ENCODE data around the gene GGTA1. TPM values are rescaled to one million over a fixed set of nuclear protein-coding genes. Genes with fewer than 3 reads are reported as not detected.

Gene GGTA1
- total and polyA plus RNA-seq, 2 donors from 2014 or later: 6.8 to 11.0 TPM

- Histone ChIP-seq H3K27ac (ENCODE audit: low read depth in 2 of 2, low read length in 2 of 2) (no peak overlapping the region), H3K4me1 (ENCODE audit: control insufficient read depth in 2 of 3, insufficient read depth in 2 of 3, low read depth in 1 of 3, low read length in 3 of 3) (no peaks in the 10 kb centered on the region), H3K9me3 (ENCODE audit: control insufficient read depth in 2 of 3, insufficient read depth in 1 of 3, low read length in 3 of 3) (no peaks in the 10 kb centered on the region), H3K27me3 (ENCODE audit: control insufficient read depth, insufficient read depth, low read length) (no peaks in the 10 kb centered on the region), H3K4me3 (ENCODE audit: low read length in 3 of 3) (no peak overlapping the region), H3K9ac (ENCODE audit: low read length in 3 of 3) (no peak overlapping the region), H3K36me3 (ENCODE audit: control insufficient read depth in 2 of 3, insufficient read depth in 3 of 3, low read length in 3 of 3) (no peaks in the 10 kb centered on the region)
- intact Hi-C loops (cut with DNase I): no loop called here
- TF ChIP-seq CTCF (IDR thresholded peaks at IDR 0.05; ENCODE audit: borderline replicate concordance, extremely low read depth, insufficient read depth): no peak
- peak in 3 of 5 donors; percentile 16 to 77 (median 72) for DNase-seq
- no peak for FAIRE-seq
Measured at GRCh38 chr9:121450241-121450640, 49.4 kb downstream of the GGTA1 start.

GRCh38 chr9:121449786-121450185 is 49.9 kb downstream of the GGTA1 start:
- DNase-seq (no peak), FAIRE-seq (no peak)
- H3K4me3 ChIP-seq (ENCODE audit: low read length in 3 of 3): no peak overlapping the region
- intact Hi-C loops (cut with DNase I): no loop called here
- no peak overlapping the region for H3K27ac ChIP-seq (ENCODE audit: low read depth in 2 of 2, low read length in 2 of 2)
- no peak overlapping the region for H3K9ac ChIP-seq (ENCODE audit: low read length in 3 of 3)
- H3K36me3 ChIP-seq (ENCODE audit: control insufficient read depth in 2 of 3, insufficient read depth in 3 of 3, low read length in 3 of 3): no peaks in the 10 kb centered on the region
- no peak for TF ChIP-seq CTCF (IDR thresholded peaks at IDR 0.05; ENCODE audit: borderline replicate concordance, extremely low read depth, insufficient read depth)
- no peaks in the 10 kb centered on the region for H3K4me1 ChIP-seq (ENCODE audit: control insufficient read depth in 2 of 3, insufficient read depth in 2 of 3, low read depth in 1 of 3, low read length in 3 of 3)
- no peaks in the 10 kb centered on the region for H3K27me3 ChIP-seq (ENCODE audit: control insufficient read depth, insufficient read depth, low read length)
- no peaks in the 10 kb centered on the region for H3K9me3 ChIP-seq (ENCODE audit: control insufficient read depth in 2 of 3, insufficient read depth in 1 of 3, low read length in 3 of 3)

GRCh38 chr9:121447321-121447834 is 52.3 kb downstream of the GGTA1 start:
- Histone ChIP-seq H3K36me3 (ENCODE audit: control insufficient read depth in 2 of 3, insufficient read depth in 3 of 3, low read length in 3 of 3) (no peaks in the 10 kb centered on the region), H3K9ac (ENCODE audit: low read length in 3 of 3) (no peak overlapping the region), H3K27ac (ENCODE audit: low read depth in 2 of 2, low read length in 2 of 2) (no peak overlapping the region), H3K4me1 (ENCODE audit: control insufficient read depth in 2 of 3, insufficient read depth in 2 of 3, low read depth in 1 of 3, low read length in 3 of 3) (no peaks in the 10 kb centered on the region), H3K27me3 (ENCODE audit: control insufficient read depth, insufficient read depth, low read length) (no peaks in the 10 kb centered on the region), H3K4me3 (ENCODE audit: low read length in 3 of 3) (no peak overlapping the region), H3K9me3 (ENCODE audit: control insufficient read depth in 2 of 3, insufficient read depth in 1 of 3, low read length in 3 of 3) (no peaks in the 10 kb centered on the region)
- TF ChIP-seq CTCF (IDR thresholded peaks at IDR 0.05; ENCODE audit: borderline replicate concordance, extremely low read depth, insufficient read depth): no peak
- intact Hi-C loops (cut with DNase I): no loop called here
- FAIRE-seq (no peak), DNase-seq (peak in 1 of 5 donors; percentile 9)

GRCh38 chr9:121445986-121446385 is 53.7 kb downstream of the GGTA1 start:
- Histone ChIP-seq H3K9me3 (ENCODE audit: control insufficient read depth in 2 of 3, insufficient read depth in 1 of 3, low read length in 3 of 3) (no peaks in the 10 kb centered on the region), H3K4me3 (ENCODE audit: low read length in 3 of 3) (no peak overlapping the region), H3K4me1 (ENCODE audit: control insufficient read depth in 2 of 3, insufficient read depth in 2 of 3, low read depth in 1 of 3, low read length in 3 of 3) (no peaks in the 10 kb centered on the region), H3K27ac (ENCODE audit: low read depth in 2 of 2, low read length in 2 of 2) (no peak overlapping the region), H3K36me3 (ENCODE audit: control insufficient read depth in 2 of 3, insufficient read depth in 3 of 3, low read length in 3 of 3) (no peaks in the 10 kb centered on the region), H3K9ac (ENCODE audit: low read length in 3 of 3) (no peak overlapping the region), H3K27me3 (ENCODE audit: control insufficient read depth, insufficient read depth, low read length) (no peaks in the 10 kb centered on the region)
- intact Hi-C loops (cut with DNase I): no loop called here
- FAIRE-seq (no peak), DNase-seq (no peak)
- TF ChIP-seq CTCF (IDR thresholded peaks at IDR 0.05; ENCODE audit: borderline replicate concordance, extremely low read depth, insufficient read depth): no peak

Data from kidney (tissue), 14 donors.